ENCODE measurements around the gene ZNF821.
"Not testable (repeated sequence)": the region's sequence is repeated elsewhere in the genome, so short reads cannot be mapped to it uniquely, and the experiment has no call there.

ZNF821 gene

GRCh38 chr16:71883849-71884638, at the start of gene ZNF821:
Gene ZNF821 (minus strand): TSS chr16:71884182. CDS start chr16:71879946, 4,236 bp downstream.
- peak; percentile 96 for DNase-seq (ENCODE audit: low spot score)

- DNase-seq (ENCODE audit: low spot score): no peak
Observed at GRCh38 chr16:71933017-71933416, 49.0 kb upstream of the ZNF821 start.

GRCh38 chr16:71931599-71931998, 47.6 kb upstream of the ZNF821 start:
- DNase-seq (ENCODE audit: low spot score): no peak

- no peak for DNase-seq (ENCODE audit: low spot score)
Observed at GRCh38 chr16:71931001-71931400, 47.0 kb upstream of the ZNF821 start.

- no peak for DNase-seq (ENCODE audit: low spot score)
Observed at GRCh38 chr16:71930013-71930563, 46.1 kb upstream of the ZNF821 start.

GRCh38 chr16:71929048-71929447, 45.1 kb upstream of the ZNF821 start:
- peak; percentile 70 for DNase-seq (ENCODE audit: low spot score)

GRCh38 chr16:71927787-71928186, 43.8 kb upstream of the ZNF821 start:
- DNase-seq (ENCODE audit: low spot score): no peak

GRCh38 chr16:71927383-71927782, 43.4 kb upstream of the ZNF821 start:
- DNase-seq (ENCODE audit: low spot score): peak; percentile 76

- no peak for DNase-seq (ENCODE audit: low spot score)
Observed at GRCh38 chr16:71924710-71925109, 40.7 kb upstream of the ZNF821 start.

- DNase-seq (ENCODE audit: low spot score): no peak
Observed at GRCh38 chr16:71923941-71924690, 40.1 kb upstream of the ZNF821 start.

- DNase-seq (ENCODE audit: low spot score): no peak
Observed at GRCh38 chr16:71920658-71921057, 36.7 kb upstream of the ZNF821 start.

GRCh38 chr16:71919035-71919434, 35.1 kb upstream of the ZNF821 start:
- DNase-seq (ENCODE audit: low spot score): no peak

- peak; percentile 48 for DNase-seq (ENCODE audit: low spot score)
Observed at GRCh38 chr16:71917900-71918299, 33.9 kb upstream of the ZNF821 start.

GRCh38 chr16:71916397-71916920, 32.5 kb upstream of the ZNF821 start:
- no peak for DNase-seq (ENCODE audit: low spot score)

GRCh38 chr16:71915350-71915749, 31.4 kb upstream of the ZNF821 start:
- no peak for DNase-seq (ENCODE audit: low spot score)

- DNase-seq (ENCODE audit: low spot score): no peak
Observed at GRCh38 chr16:71914802-71915201, 30.8 kb upstream of the ZNF821 start.

GRCh38 chr16:71912534-71913275, 28.7 kb upstream of the ZNF821 start:
- no peak for DNase-seq (ENCODE audit: low spot score)

GRCh38 chr16:71911121-71911520, 27.1 kb upstream of the ZNF821 start:
- no peak for DNase-seq (ENCODE audit: low spot score)

GRCh38 chr16:71905765-71906164, 21.8 kb upstream of the ZNF821 start:
- DNase-seq (ENCODE audit: low spot score): not testable (repeated sequence)

- no peak for DNase-seq (ENCODE audit: low spot score)
Observed at GRCh38 chr16:71904239-71904638, 20.3 kb upstream of the ZNF821 start.

- no peak for DNase-seq (ENCODE audit: low spot score)
Observed at GRCh38 chr16:71903608-71904007, 19.6 kb upstream of the ZNF821 start.

Measured in GM03348 (cell line).